GM12878 (cell line): Measurements from ENCODE around the gene STOML3.

Experiments used
- CHD1 ChIP-seq: IDR thresholded peaks from 2 replicates; pipeline ENCODE4 v1.6.1; 2012; ENCODE audit warnings: low read depth, low read length, improper control_type of control experiment
- POLR2AphosphoS5 ChIP-seq: IDR thresholded peaks from 2 replicates; pipeline ENCODE4 v1.6.1; 2011; ENCODE audit warnings: mild to moderate bottlenecking, low read length, inconsistent platforms
- SUZ12 ChIP-seq: fragments of 200-600 bp; sonication (generic); IDR thresholded peaks from one replicate; pipeline ENCODE4 v1.6.1; 2018; ENCODE audit warnings: antibody characterized with exemption, mild to moderate bottlenecking; ENCODE audit not compliant: unreplicated experiment
- YY1 ChIP-seq: IDR thresholded peaks from 2 replicates; pipeline ENCODE4 v1.6.1; 2011; ENCODE audit warnings: low read depth, mild to moderate bottlenecking, low read length
- ZBED1 ChIP-seq: IDR thresholded peaks from 2 replicates; pipeline ENCODE4 v1.6.1; 2016; ENCODE audit warnings: borderline replicate concordance
- ZNF274 ChIP-seq: IDR thresholded peaks from one replicate; pipeline ENCODE4 v1.8.0; 2011; ENCODE audit not compliant: insufficient read length, insufficient read depth
- TF ChIP-seq, protein P1 (sequence below): IDR thresholded peaks from 2 replicates; pipeline ENCODE4 v1.6.1; 2012; ENCODE audit warnings: mild to moderate bottlenecking, low read depth, low read length
- TF ChIP-seq, protein P2 (sequence below): IDR thresholded peaks from 2 replicates; pipeline ENCODE4 v1.6.1; 2011; ENCODE audit warnings: low read depth, low read length, improper control_type of control experiment, borderline replicate concordance
- TF ChIP-seq, protein P3 (sequence below): fragments of 450-650 bp; IDR thresholded peaks from 2 replicates; pipeline ENCODE4 v1.6.1; 2016; ENCODE audit warnings: mild to moderate bottlenecking, moderate library complexity, borderline replicate concordance
- TF ChIP-seq, protein P4 (sequence below): IDR thresholded peaks from 2 replicates; pipeline ENCODE4 v1.6.1; 2012; ENCODE audit warnings: low read depth, low read length, improper control_type of control experiment
- TF ChIP-seq, protein P5 (sequence below): fragments of 450-650 bp; IDR thresholded peaks from 2 replicates; pipeline ENCODE4 v1.6.1; 2017; ENCODE audit warnings: borderline replicate concordance
- TF ChIP-seq, protein P6 (sequence below), 3 experiments: IDR thresholded peaks in 2 of 3; conservative IDR thresholded peaks in 1 of 3; 2 replicates each; pipeline ENCODE4 v1.5.1; 2011; ENCODE audit warnings: low read depth in 3 of 3, low read length in 3 of 3, mild to moderate bottlenecking in 3 of 3, control low read depth in 2 of 3, moderate library complexity in 2 of 3, inconsistent platforms in 1 of 3, mixed read lengths in 1 of 3; ENCODE audit not compliant: control insufficient read depth in 2 of 3, insufficient read depth in 1 of 3; ENCODE audit errors: extremely low read depth in 1 of 3

DNA sequence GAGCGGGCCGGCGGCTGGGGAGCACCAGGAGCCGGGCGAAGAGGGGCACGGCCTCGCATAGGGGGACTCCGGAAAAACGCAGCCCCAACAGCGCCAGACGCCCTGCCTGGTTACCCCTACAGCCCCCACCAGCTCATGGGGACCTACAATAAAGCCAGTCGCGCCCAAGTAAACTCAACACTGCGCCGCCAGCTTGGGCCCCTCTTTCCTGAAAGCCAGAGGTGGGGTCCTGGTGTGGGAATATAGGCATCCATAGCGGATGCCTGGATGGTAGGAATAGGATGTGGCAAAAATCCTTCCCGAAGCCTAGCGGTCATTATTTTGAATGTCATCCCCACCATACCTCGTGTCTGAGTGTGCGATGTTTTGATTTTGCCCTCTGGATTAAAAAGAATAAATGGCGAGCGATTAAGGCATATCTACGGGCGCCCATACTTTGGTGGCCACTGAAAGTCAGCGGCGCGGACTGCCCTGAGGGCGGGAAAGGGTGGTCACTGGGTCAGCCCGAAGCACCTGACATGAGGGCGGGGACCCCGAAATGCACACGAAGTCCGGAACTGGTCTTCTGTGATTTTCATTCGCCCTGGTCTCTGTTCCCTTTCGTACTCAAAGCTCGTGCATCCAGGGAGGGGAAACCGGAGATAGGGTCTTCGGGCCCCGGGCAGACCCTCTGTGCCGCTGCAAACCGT, 47.4 kb upstream of the STOML3 start, which contains the start of the genes NHLRC3 and PROSER1:
- TF ChIP-seq YY1: peak; percentile 78
- TF ChIP-seq, protein P1, sequence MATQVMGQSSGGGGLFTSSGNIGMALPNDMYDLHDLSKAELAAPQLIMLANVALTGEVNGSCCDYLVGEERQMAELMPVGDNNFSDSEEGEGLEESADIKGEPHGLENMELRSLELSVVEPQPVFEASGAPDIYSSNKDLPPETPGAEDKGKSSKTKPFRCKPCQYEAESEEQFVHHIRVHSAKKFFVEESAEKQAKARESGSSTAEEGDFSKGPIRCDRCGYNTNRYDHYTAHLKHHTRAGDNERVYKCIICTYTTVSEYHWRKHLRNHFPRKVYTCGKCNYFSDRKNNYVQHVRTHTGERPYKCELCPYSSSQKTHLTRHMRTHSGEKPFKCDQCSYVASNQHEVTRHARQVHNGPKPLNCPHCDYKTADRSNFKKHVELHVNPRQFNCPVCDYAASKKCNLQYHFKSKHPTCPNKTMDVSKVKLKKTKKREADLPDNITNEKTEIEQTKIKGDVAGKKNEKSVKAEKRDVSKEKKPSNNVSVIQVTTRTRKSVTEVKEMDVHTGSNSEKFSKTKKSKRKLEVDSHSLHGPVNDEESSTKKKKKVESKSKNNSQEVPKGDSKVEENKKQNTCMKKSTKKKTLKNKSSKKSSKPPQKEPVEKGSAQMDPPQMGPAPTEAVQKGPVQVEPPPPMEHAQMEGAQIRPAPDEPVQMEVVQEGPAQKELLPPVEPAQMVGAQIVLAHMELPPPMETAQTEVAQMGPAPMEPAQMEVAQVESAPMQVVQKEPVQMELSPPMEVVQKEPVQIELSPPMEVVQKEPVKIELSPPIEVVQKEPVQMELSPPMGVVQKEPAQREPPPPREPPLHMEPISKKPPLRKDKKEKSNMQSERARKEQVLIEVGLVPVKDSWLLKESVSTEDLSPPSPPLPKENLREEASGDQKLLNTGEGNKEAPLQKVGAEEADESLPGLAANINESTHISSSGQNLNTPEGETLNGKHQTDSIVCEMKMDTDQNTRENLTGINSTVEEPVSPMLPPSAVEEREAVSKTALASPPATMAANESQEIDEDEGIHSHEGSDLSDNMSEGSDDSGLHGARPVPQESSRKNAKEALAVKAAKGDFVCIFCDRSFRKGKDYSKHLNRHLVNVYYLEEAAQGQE: no peak
- peak; percentile 90 for TF ChIP-seq POLR2AphosphoS5
- TF ChIP-seq, protein P2, sequence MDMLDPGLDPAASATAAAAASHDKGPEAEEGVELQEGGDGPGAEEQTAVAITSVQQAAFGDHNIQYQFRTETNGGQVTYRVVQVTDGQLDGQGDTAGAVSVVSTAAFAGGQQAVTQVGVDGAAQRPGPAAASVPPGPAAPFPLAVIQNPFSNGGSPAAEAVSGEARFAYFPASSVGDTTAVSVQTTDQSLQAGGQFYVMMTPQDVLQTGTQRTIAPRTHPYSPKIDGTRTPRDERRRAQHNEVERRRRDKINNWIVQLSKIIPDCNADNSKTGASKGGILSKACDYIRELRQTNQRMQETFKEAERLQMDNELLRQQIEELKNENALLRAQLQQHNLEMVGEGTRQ: peak; percentile 37
- TF ChIP-seq, protein P3, sequence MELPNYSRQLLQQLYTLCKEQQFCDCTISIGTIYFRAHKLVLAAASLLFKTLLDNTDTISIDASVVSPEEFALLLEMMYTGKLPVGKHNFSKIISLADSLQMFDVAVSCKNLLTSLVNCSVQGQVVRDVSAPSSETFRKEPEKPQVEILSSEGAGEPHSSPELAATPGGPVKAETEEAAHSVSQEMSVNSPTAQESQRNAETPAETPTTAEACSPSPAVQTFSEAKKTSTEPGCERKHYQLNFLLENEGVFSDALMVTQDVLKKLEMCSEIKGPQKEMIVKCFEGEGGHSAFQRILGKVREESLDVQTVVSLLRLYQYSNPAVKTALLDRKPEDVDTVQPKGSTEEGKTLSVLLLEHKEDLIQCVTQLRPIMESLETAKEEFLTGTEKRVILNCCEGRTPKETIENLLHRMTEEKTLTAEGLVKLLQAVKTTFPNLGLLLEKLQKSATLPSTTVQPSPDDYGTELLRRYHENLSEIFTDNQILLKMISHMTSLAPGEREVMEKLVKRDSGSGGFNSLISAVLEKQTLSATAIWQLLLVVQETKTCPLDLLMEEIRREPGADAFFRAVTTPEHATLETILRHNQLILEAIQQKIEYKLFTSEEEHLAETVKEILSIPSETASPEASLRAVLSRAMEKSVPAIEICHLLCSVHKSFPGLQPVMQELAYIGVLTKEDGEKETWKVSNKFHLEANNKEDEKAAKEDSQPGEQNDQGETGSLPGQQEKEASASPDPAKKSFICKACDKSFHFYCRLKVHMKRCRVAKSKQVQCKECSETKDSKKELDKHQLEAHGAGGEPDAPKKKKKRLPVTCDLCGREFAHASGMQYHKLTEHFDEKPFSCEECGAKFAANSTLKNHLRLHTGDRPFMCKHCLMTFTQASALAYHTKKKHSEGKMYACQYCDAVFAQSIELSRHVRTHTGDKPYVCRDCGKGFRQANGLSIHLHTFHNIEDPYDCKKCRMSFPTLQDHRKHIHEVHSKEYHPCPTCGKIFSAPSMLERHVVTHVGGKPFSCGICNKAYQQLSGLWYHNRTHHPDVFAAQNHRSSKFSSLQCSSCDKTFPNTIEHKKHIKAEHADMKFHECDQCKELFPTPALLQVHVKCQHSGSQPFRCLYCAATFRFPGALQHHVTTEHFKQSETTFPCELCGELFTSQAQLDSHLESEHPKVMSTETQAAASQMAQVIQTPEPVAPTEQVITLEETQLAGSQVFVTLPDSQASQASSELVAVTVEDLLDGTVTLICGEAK: peak; percentile 87
- TF ChIP-seq, protein P4, sequence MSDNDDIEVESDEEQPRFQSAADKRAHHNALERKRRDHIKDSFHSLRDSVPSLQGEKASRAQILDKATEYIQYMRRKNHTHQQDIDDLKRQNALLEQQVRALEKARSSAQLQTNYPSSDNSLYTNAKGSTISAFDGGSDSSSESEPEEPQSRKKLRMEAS: peak; percentile 75
- TF ChIP-seq ZBED1: no peak
- TF ChIP-seq, protein P5, sequence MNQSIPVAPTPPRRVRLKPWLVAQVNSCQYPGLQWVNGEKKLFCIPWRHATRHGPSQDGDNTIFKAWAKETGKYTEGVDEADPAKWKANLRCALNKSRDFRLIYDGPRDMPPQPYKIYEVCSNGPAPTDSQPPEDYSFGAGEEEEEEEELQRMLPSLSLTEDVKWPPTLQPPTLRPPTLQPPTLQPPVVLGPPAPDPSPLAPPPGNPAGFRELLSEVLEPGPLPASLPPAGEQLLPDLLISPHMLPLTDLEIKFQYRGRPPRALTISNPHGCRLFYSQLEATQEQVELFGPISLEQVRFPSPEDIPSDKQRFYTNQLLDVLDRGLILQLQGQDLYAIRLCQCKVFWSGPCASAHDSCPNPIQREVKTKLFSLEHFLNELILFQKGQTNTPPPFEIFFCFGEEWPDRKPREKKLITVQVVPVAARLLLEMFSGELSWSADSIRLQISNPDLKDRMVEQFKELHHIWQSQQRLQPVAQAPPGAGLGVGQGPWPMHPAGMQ: peak; percentile 98
- TF ChIP-seq, protein P6, sequence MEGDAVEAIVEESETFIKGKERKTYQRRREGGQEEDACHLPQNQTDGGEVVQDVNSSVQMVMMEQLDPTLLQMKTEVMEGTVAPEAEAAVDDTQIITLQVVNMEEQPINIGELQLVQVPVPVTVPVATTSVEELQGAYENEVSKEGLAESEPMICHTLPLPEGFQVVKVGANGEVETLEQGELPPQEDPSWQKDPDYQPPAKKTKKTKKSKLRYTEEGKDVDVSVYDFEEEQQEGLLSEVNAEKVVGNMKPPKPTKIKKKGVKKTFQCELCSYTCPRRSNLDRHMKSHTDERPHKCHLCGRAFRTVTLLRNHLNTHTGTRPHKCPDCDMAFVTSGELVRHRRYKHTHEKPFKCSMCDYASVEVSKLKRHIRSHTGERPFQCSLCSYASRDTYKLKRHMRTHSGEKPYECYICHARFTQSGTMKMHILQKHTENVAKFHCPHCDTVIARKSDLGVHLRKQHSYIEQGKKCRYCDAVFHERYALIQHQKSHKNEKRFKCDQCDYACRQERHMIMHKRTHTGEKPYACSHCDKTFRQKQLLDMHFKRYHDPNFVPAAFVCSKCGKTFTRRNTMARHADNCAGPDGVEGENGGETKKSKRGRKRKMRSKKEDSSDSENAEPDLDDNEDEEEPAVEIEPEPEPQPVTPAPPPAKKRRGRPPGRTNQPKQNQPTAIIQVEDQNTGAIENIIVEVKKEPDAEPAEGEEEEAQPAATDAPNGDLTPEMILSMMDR (IDR thresholded peaks at IDR 0.05 in 2 of 3, conservative IDR thresholded peaks at IDR 0.05 in 1 of 3; ENCODE audit: control insufficient read depth in 2 of 3, extremely low read depth in 1 of 3, insufficient read depth in 1 of 3, low read depth in 3 of 3, low read length in 3 of 3): no peak
- TF ChIP-seq ZNF274: no peak
- TF ChIP-seq SUZ12: no peak
- TF ChIP-seq CHD1: no peak
